ENCODE data around the gene NVL. TPM values are rescaled to one million over a fixed set of nuclear protein-coding genes. Genes with fewer than 3 reads are reported as not detected.

The NVL gene
- total RNA-seq, 1 experiment from 2014 or later, result 45.0 TPM

GRCh38 chr1:224178894-224179293, 151.1 kb downstream of the NVL start:
- TF ChIP-seq CTCF (IDR thresholded peaks at IDR 0.05; ENCODE audit: insufficient read depth in 1 of 2, low read depth in 1 of 2, low read length in 1 of 2, severe bottlenecking in 1 of 2, unreplicated experiment in 1 of 2), result no peak
- peaks cover 6% of the 10 kb centered on the region for H3K4me1 Mint-ChIP-seq (ENCODE audit: low read depth, unreplicated experiment)
- H3K9me3 Mint-ChIP-seq (ENCODE audit: unreplicated experiment), result no peaks in the 10 kb centered on the region
- Histone ChIP-seq H3K4me1 (no peaks in the 10 kb centered on the region), H3K9me3 (no peaks in the 10 kb centered on the region), H3K27me3 (replicated peaks; ENCODE audit: control insufficient read depth, insufficient read depth, low read length) (no peaks in the 10 kb centered on the region), H3K4me3 (ENCODE audit: low read depth, low read length) (no peak overlapping the region), H3K36me3 (ENCODE audit: control insufficient read depth, insufficient read depth, low read length) (no peaks in the 10 kb centered on the region)
- CTCF ChIA-PET, result no interaction called here
- peaks cover under 1% of the 10 kb centered on the region for H3K36me3 Mint-ChIP-seq (ENCODE audit: insufficient read depth, unreplicated experiment)
- intact Hi-C loops (cut with micrococcal nuclease; ENCODE audit: unreplicated experiment), result no loop called here
- no peaks in the 10 kb centered on the region for H3K27me3 Mint-ChIP-seq (ENCODE audit: insufficient read depth, unreplicated experiment)
- no TSS peak for BruUV-seq (replicated peaks)
- POLR2A ChIA-PET, result no interaction called here
- H3K27ac Mint-ChIP-seq (ENCODE audit: unreplicated experiment), result no peak overlapping the region
- DNase-seq, result no peak
- H3K4me3 Mint-ChIP-seq (ENCODE audit: unreplicated experiment), result no peak overlapping the region

DNA sequence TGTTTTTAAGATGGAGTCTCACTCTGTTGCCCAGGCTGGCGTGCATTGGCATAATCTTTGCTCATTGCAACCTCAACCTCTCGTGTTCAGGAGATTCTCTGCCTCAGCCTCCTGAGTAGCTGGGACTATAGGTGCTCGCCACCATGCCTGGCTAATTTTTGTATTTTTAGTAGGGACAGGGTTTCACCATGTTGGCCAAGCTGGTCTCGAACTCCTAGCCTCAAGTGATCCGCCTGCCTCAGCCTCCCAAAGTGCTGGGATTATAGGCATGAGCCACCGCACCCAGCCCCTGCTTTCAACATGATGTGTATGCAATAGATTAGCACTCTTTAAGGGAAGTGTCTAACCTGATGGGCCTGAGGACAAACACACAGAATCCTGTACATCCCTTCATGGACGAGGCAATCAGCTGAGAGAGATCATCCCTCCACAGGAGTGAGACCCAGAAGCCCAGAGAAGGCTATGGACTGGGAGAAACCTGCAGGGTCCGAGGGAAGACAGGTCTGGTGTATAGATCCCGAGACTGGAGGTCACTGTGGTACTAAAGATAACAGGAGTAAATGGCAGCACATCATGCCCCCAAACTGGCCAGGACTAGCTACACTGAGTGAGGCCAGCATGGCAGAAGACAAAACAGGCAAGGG, 152.5 kb downstream of the NVL start:
- no peak for DNase-seq
- no TSS peak for BruUV-seq (replicated peaks)
- no peaks in the 10 kb centered on the region for H3K36me3 Mint-ChIP-seq (ENCODE audit: insufficient read depth, unreplicated experiment)
- no peak for TF ChIP-seq CTCF (IDR thresholded peaks at IDR 0.05; ENCODE audit: insufficient read depth in 1 of 2, low read depth in 1 of 2, low read length in 1 of 2, severe bottlenecking in 1 of 2, unreplicated experiment in 1 of 2)
- H3K9me3 Mint-ChIP-seq (ENCODE audit: unreplicated experiment), result no peaks in the 10 kb centered on the region
- ChIA-PET POLR2A (no interaction called here), CTCF (no interaction called here)
- H3K4me3 Mint-ChIP-seq (ENCODE audit: unreplicated experiment), result no peak overlapping the region
- intact Hi-C loops (cut with micrococcal nuclease; ENCODE audit: unreplicated experiment), result no loop called here
- Histone ChIP-seq H3K9me3 (no peaks in the 10 kb centered on the region), H3K27me3 (replicated peaks; ENCODE audit: control insufficient read depth, insufficient read depth, low read length) (no peaks in the 10 kb centered on the region), H3K4me1 (no peaks in the 10 kb centered on the region), H3K4me3 (ENCODE audit: low read depth, low read length) (no peak overlapping the region), H3K36me3 (ENCODE audit: control insufficient read depth, insufficient read depth, low read length) (no peaks in the 10 kb centered on the region)
- H3K4me1 Mint-ChIP-seq (ENCODE audit: low read depth, unreplicated experiment), result peaks cover 4% of the 10 kb centered on the region
- H3K27ac Mint-ChIP-seq (ENCODE audit: unreplicated experiment), result no peak overlapping the region
- H3K27me3 Mint-ChIP-seq (ENCODE audit: insufficient read depth, unreplicated experiment), result no peaks in the 10 kb centered on the region

Small RNA genes lying within 50 kb of the gene (microRNA-seq; reads per million reads assigned to microRNA genes)
- 7.1 reads per million, percentile 42 among the genes with 10 or more reads in this experiment for gene MIR320B2

Other genes starting within 250 kb of the NVL start
- gene FBXO28, start 216.1 kb downstream of the NVL start, total RNA-seq (2022), result 31.3 and 36.7 TPM in 2 replicates
- 38.8 and 39.2 TPM in 2 replicates for gene DEGS1, start 146.9 kb downstream of the NVL start, total RNA-seq (2022)
- gene CNIH4, start 26.7 kb upstream of the NVL start, total RNA-seq (2022), result 84.4 and 85.6 TPM in 2 replicates
- 58.6 and 62.9 TPM in 2 replicates for gene WDR26, start 104.6 kb upstream of the NVL start, total RNA-seq (2022)

Measured in Caco-2 (cell line).